Bronchial epithelial cell (primary cell): Measurements from ENCODE around the gene FUT4. TPM values are rescaled to one million over a fixed set of nuclear protein-coding genes. Genes with fewer than 3 reads are reported as not detected.
"Not testable (repeated sequence)": the region's sequence is repeated elsewhere in the genome, so short reads cannot be mapped to it uniquely, and the experiment has no call there.

ENCODE experiments used
- DNase-seq: peaks from one replicate; pipeline ENCODE4 v3.0.0-alpha.2; 2010; ENCODE audit warnings: low read depth
- FAIRE-seq: peaks from 2 replicates; lab custom pipeline; 2011; peaks lifted over from hg19 to GRCh38; lab: Jason Lieb, UNC
- H3K27me3 ChIP-seq: 2 replicates; pipeline ENCODE4 v1.5.1; 2011; ENCODE audit warnings: low read length; ENCODE audit not compliant: control insufficient read depth, insufficient read depth
- H3K36me3 ChIP-seq: 2 replicates; pipeline ENCODE4 v1.5.1; 2011; ENCODE audit warnings: low read length; ENCODE audit not compliant: control insufficient read depth, insufficient read depth
- H3K4me3 ChIP-seq: 2 replicates; pipeline ENCODE4 v1.5.1; 2011; ENCODE audit warnings: mild to moderate bottlenecking, low read depth, low read length, control low read depth
- CTCF ChIP-seq: IDR thresholded peaks from 2 replicates; pipeline ENCODE4 v1.5.1; 2011; ENCODE audit warnings: mild to moderate bottlenecking, moderate library complexity, low read length, control low read depth, inconsistent platforms; ENCODE audit not compliant: insufficient read depth, severe bottlenecking
- total RNA-seq: library from RNA; depleted of rRNA; stranded (reverse); fragments of >200 nt; gene quantifications from 2 replicates; pipeline ENCODE4 v1.2.1, GENCODE V29; 2014

Gene FUT4
- total RNA-seq, 1 donor from 2014 or later, result 1.8 TPM

DNA sequence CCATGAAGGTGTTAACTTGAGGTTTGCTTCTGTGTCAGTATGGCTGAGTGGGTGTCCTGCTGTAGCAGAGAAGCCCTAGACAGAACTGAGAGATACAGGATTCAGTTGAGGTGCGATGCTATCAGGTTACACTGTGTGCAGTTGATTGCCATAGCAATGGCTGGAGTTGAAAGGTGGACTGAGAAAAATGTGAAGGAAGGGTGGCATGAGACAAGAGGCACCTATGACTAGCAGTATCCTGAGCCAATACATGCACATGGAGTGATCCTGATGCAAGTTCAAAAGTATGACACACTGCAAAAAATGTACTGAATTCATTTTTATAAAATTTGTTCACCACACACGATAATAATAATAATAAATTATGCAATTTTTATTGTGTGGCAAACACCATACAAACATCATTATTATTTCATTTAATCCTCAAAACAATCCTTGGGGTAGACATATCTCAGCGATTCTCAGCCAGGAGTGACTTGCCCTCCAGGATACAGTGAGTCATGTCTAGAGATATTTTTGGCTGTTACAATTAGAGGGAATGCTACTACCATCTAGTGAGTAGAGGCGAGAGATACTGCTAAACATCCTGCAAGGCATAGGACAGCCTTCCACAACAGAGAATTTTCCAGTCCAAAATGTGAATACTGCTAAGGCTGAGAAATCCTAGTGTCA is 19.6 kb downstream of the FUT4 start:
- DNase-seq (peak; percentile 83), FAIRE-seq (peak; percentile 13)
- H3K4me3 ChIP-seq, result no peak overlapping the region
- TF ChIP-seq CTCF, result peak; percentile 36
- H3K36me3 ChIP-seq, result no peaks in the 10 kb centered on the region
- H3K27me3 ChIP-seq, result no peaks in the 10 kb centered on the region

GRCh38 chr11:94563848-94564467 is 20.2 kb downstream of the FUT4 start:
- Histone ChIP-seq H3K27me3 (no peaks in the 10 kb centered on the region), H3K36me3 (no peaks in the 10 kb centered on the region), H3K4me3 (no peak overlapping the region)
- FAIRE-seq (no peak), DNase-seq (no peak)
- TF ChIP-seq CTCF, result no peak

DNA sequence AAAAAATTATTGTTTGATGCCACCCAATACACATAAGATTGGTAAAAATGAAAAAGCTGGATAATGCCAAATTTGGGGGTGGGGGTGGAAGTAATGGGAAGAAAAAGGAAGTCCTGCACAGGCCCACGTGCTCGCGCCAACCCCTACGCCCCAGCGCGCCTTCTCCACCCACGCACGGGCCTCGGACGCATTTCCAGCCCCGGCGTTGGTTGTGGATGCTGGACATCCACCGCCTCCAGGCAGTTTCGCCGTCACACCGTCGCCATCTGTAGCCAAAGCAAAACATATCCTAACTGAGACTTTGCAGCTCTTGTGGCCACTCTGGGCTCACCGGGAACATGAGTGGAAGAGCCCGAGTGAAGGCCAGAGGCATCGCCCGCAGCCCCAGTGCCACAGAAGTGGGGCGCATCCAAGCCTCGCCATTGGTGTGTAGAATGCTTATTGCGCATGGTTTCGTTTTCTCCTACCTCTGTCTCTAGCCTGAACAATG is 23.5 kb downstream of the FUT4 start, which contains the start of gene PIWIL4:
Gene PIWIL4, plus strand, starts transcription at position 188 of the 490 bp plus-strand sequence. Its CDS starts 151 bp downstream, at position 339.
- H3K4me3 ChIP-seq, result no peak within 1 kb of the TSS
- FAIRE-seq (no peak), DNase-seq (no peak)
- H3K36me3 ChIP-seq, result no peaks in the 10 kb centered on the region
- no peak for TF ChIP-seq CTCF
- H3K27me3 ChIP-seq, result no peaks in the 10 kb centered on the region

DNA sequence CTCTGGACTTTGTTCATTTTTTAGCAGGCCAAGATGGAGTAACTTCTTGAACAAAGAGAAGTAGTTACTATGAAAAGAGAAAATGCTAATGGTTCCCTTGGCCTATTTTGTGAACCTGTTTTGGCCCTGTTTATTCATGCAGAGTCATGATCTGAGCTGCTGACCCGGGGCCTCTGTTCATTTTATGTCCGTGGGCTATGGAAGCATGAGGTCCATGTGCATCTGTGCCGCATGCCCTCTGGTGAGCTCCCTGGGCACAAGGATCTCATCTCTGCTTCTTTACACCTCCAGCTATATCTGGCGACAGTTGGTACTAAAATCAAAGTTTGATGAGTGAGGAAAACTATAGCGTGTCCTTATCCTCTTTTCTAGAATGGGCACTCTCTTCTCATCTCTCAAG is 24.5 kb downstream of the FUT4 start:
- no peak for FAIRE-seq
- Histone ChIP-seq H3K4me3 (no peak overlapping the region), H3K36me3 (no peaks in the 10 kb centered on the region), H3K27me3 (no peaks in the 10 kb centered on the region)
- TF ChIP-seq CTCF, result no peak
- no peak for DNase-seq

DNA sequence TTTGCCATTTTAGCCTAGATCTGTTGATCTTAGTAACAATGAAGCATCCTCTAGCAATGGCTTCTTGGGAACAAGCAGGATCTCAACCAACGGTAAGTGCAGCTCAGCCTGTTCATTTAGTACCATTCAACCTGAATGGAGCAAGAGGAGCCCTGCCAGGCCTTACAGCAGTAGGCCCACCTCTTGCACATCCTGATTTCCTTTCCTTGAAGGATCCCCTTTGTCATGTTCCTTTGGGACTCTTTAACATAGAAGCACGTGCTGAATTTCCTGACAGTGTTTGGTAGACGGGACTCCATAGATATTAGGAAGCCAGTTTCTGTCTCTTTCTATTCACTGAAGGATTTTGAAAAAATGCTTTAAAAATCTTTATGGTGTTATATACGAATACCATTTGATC is 25.0 kb downstream of the FUT4 start:
- DNase-seq (no peak), FAIRE-seq (no peak)
- Histone ChIP-seq H3K27me3 (no peaks in the 10 kb centered on the region), H3K4me3 (no peak overlapping the region), H3K36me3 (no peaks in the 10 kb centered on the region)
- TF ChIP-seq CTCF, result no peak

DNA sequence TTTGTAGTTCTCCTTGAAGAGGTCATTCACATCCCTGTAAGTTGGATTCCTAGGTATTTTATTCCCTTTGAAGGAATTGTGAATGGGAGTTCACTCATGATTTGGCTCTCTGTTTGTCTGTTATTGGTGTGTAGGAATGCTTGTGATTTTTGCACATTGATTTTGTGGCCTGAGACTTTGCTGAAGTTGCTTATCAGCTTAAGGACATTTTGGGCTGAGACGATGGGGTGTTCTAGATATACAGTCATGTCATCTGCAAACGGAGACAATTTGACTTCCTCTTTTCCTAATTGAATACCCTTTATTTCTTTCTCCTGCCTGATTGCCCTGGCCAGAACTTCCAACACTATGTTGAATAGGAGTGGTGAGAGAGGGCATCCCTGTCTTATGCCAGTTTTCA is 29.3 kb downstream of the FUT4 start:
- H3K36me3 ChIP-seq, H3K27me3 ChIP-seq, FAIRE-seq, DNase-seq, H3K4me3 ChIP-seq: not testable (repeated sequence)
